Lower leg skin (tissue), 3 donors: ENCODE data around the gene GUF1.

Experiments
- CTCF ChIP-seq, 3 donors: fragments of 450-650 bp; IDR thresholded peaks; one replicate each; pipeline ENCODE4 v1.5.1; 2016; ENCODE audit warnings: antibody characterized with exemption in 3 of 3, mild to moderate bottlenecking in 3 of 3, moderate library complexity in 2 of 3
- POLR2A ChIP-seq, 2 donors: fragments of 450-650 bp; IDR thresholded peaks; one replicate each; pipeline ENCODE4 v1.6.1; 2016 to 2017; ENCODE audit warnings: antibody characterized with exemption in 2 of 2, mild to moderate bottlenecking in 1 of 2, moderate library complexity in 1 of 2

- TF ChIP-seq CTCF (IDR thresholded peaks at IDR 0.05) (no peak), POLR2A (IDR thresholded peaks at IDR 0.05) (no peak)
These were observed 49.3 kb downstream of the GUF1 start for GRCh38 chr4:44727471-44727870.
